GM18526 (cell line): ENCODE results near the gene ITGA7.

Experiments
- POLR2A ChIP-seq: IDR thresholded peaks from 3 replicates; pipeline ENCODE4 v1.6.1; 2011; ENCODE audit not compliant: insufficient read length; ENCODE audit errors: extremely low read depth

ITGA7 gene

DNA sequence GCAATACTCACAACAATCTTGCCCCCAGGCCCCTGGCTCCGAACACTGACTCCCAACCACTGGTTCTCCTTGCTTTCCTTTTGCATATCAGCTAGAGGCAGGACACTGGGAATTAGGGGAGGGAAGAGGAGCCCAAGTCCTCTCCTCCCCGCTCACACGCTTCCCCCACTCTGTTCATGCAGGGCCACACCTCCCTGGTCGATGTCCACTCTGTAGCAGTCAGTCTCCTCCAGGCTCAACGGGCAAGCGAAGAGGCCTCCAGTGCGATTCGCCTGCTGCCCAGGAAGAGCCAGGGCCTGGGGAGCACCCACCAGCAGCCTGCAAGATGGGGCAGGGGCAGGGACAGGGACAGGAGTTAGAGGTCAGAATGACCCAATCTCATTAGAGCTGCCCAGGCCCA lies 4.8 kb downstream of the ITGA7 start:
- TF ChIP-seq POLR2A: no peak

DNA sequence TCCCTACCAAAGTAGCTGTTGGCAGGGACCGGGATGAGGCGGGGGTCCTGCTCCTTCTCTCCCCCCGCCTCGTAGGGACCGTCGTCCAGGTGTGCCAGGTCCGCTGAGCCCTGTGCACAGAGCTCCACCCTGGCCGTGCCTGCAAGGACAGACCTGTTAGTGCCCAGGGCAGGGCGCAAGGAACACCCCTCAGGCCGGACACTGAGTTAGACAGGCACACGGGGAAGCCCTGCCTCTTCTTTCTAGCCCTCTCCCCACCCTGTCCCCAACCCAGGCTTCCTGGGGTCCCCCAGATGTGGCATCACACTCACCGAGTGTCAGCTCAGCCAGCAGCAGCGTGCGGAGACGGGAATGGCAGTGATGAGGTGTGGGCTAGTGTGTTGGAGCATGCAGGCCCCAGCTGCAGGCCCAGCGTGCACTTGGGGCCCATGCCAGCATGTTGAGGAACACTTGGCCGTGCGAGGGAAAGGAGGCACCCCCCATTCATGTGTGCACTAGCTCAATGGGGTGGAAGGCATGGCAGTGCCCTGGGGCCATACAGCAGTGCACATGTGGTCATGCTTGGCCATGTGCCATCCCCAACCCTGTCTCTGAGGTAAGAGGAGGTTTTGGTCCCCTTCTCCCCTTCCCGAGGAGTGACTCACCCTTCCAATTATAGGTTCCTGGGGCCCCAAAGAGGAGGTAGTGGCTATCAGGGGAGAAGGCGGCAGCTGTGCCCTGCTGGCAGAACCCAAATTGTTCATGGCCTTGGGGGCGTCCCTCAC lies 7.3 kb downstream of the ITGA7 start:
- no peak for TF ChIP-seq POLR2A

DNA sequence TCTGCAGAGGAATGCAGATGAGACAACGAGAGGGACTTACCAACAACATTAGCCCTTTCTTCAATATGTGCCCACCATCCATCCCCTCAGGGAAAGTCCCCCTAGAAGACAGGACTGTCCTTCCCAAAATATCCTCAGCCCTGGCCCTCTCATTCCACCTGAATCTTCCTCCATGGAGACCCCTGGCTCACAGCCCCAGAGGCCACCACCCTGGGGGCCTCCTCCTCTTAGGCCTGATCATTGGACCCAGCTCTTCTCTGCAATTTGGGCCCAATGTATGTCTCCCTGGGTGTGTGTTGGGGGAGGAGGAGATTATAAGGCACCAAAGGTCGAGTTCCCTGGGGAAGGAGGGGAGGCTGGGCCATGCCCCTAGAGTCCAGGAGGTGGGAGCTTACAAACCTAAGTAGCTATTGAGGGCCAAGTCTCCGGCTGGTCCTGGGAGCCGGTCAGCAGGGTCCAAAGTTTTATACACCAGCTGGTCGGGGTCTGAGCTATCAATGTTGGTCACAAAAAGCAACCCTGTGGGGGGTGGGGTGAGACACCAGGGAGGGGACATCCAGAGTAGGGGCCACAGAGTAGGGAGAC lies 8.1 kb downstream of the ITGA7 start:
- TF ChIP-seq POLR2A: no peak

DNA sequence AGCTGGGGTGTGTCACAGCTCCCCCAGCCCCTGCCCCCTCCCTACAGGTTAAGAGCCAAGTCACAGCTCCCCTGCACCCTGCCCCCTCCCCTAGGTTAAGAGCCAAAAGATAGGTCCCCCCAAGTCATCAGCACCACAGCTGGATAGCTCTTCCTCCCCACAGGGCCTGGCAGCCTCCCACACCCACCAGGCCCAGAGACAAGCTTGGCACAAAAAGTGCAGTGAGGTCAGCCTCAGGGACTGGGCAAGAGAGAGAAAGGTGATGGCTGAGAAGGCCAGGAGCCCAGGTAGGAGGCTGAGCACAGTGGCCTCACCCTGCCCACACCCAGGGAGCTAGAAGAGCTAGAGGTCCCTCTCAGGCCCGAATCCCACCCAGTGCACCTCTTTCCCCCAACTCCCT lies 8.7 kb downstream of the ITGA7 start:
- no peak for TF ChIP-seq POLR2A

DNA sequence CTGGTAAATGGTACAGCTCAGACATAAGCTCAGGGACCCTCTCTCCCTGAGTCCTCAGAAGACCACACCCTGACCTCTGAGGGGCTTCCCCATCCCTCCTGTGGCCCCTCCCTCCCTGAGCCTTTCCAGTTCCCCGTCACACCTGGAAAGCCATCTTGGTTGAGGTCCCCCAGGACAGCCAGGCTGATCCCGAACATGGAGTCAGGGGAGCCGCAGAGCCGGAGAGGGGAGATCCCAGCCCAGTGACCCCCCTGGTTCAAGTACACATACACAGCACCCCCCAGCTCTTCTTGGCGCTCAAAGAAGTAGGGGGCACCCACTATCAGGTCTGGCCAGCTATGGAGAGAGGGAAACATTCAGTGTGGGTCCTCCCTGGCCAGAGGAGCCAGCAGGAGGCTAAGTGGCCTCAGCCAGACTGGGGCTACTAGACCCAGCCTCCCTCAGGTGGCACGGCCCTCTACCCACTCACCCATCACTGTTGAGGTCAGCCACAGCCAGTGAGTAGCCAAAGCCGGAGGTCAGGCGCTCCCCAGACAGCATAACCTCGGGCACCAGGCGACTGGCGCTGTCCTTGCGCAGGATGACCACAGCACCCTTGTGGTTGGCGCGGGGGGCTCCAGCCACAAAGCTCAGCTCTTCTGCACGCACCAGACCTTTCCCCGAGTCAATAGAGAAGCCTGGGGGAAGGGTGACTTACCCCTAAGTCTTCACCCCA lies 9.3 kb downstream of the ITGA7 start:
- TF ChIP-seq POLR2A: no peak

DNA sequence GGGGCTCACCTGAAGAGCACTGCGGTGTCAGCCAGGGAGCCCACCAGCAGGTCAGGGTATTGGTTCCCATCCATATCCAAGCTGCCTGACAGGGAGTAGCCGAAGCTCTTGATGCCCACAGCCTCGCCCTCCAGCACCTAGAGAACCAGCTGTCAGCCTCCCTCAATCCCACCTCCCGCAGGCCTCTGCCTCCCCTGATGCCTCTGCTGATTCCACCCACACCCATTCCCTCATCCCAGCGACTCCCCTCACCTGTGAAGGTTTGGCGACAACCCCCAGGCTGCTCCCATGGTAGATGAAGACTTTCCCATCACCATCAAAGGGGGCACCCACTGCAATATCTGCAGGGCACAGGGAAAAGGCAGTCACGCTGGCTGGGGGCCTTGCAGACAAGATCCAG lies 10.0 kb downstream of the ITGA7 start:
- TF ChIP-seq POLR2A: no peak

DNA sequence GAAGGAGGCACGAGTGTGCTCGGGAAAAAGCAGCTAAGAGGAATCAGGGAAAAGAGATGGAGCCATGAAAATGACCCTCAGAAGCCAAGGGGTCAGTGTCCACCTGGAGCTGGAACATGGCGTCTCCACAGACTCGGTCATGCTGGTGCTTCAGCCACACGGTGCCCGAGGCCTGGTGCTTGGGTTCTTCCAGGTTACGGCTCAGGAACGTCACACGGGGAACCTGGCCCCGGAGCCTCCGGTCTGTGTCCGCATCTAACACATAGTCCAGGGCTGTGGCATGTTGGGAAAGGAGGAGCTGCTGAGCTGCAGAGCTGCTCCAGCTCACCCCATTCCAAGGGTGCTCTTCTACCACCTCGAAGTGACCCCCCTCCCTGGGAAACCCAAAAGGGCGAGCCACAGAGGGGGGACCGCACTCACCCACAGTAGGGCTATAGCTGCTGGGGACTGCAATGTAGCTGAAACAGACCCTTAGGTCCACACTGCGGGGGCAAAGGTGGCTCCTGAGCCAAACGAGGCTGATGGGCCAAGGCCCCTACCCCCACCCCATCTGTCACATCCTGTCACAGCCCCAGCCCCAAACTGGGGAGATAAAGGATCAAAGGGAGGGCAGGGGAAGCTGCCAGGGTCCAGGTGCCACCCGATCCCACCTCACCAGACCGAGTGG lies 10.8 kb downstream of the ITGA7 start:
- TF ChIP-seq POLR2A: no peak

DNA sequence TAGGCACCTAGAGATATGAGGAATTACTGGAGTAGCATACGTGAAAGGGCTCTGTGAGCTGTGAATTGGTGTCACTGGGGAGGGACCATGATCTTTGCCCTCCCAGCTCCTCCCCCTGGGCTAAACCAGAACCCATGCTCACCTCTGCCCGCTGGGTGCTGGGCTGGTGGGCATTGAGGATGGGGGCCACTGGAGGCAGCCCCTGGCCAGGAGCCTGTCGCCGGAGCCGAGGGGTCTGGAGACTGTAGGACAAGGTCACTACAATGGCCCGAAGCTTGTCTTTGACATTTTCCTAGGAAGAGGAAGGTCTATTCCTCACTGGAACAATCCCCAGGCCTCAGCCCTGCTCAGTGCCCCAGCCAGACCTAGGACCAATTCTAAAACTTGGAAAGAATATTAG lies 11.6 kb downstream of the ITGA7 start:
- no peak for TF ChIP-seq POLR2A

DNA sequence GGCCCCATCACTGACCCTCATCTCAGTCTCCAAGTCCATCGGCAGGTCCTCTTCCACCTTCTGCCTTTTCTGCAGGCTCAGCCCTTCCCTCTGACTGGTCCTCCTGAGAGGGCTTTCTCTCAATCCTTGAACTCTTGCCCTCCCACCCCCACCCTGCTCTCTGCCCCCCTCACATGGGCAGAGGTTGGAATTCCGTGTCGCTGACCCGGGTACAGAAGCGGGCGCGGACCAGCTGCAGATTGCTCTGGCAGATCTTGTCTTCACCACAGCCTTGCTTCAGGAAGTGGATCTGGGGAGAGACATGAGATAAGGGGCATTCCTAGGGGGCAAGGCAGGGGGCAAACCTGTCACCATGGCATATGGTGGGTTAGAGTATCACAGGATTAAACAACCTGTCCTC lies 12.4 kb downstream of the ITGA7 start:
- no peak for TF ChIP-seq POLR2A

DNA sequence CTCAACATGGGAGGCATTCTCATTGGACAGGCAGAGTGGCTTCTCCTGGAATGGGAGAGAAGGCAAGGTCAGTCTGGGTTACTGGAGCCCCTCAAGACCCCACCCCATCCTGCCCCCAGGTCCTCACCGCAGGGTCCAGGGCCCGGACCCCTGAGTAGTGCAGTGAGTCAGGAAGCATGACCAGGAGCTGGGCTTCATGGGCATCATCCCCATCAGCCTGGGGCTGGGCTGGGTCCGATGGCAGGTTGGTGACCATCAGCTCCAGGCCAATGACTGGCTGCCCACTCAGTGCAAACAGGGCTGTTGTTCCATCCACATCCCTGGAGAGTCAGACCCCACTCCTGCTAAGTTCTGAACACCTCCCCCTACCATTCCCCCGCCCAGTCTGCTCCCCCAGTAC lies 13.1 kb downstream of the ITGA7 start:
- TF ChIP-seq POLR2A: no peak

DNA sequence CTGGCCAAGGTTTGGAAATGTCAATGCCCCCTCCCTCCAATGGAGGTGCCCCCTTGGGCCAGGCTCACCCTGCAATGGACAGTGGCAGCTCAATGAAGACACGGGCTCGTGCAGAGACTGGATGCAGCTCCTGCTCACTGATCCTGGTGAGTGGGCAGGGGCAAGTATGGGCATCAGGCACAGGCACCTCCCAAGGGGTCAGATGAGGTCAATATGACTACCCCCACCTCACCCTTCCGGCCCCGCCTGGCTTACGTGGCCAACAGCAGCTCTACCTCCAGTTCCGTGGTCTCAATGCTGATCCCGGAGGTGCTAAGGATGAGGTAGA lies 13.6 kb downstream of the ITGA7 start:
- no peak for TF ChIP-seq POLR2A

DNA sequence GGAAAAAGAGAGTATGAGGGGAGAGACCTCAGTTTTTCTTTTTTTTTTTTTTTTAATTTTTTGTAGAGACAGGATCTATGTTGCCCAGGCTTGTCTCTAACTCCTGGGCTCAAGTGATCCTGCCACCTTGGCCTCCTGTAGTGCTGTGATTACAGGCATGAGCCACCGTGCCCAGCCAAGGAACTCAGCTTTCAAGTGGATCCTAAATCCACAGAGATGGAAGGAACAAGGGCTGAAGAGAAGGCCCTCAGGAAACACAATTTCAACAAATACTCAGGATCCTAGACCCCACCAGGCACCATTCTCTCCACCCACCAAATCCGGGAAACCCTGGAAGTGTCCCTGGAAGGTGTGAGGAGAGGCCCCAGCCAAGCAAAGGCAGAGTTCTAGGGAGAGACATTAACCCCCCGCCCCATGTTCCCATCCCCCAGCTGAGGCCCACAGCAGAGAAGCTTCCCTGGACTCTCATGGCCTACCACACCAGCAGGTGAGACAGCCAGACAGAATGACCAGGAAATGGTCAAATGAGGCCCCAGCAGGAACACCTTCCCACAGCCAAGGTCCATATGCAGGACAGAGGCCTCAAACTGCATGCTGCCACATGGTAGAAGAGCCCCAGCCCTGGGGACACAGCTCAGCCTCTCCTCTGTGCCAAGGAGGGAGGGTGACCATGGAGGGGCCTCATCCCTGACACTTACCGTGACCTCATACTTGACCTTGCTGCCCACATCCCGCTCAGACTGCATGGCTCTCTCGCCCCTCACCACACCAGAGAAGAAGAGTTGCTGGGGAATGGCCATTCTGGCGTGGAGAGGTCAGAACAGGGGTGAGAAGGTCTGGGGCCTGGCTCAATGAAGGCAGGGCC lies 14.1 kb downstream of the ITGA7 start:
- TF ChIP-seq POLR2A: no peak

DNA sequence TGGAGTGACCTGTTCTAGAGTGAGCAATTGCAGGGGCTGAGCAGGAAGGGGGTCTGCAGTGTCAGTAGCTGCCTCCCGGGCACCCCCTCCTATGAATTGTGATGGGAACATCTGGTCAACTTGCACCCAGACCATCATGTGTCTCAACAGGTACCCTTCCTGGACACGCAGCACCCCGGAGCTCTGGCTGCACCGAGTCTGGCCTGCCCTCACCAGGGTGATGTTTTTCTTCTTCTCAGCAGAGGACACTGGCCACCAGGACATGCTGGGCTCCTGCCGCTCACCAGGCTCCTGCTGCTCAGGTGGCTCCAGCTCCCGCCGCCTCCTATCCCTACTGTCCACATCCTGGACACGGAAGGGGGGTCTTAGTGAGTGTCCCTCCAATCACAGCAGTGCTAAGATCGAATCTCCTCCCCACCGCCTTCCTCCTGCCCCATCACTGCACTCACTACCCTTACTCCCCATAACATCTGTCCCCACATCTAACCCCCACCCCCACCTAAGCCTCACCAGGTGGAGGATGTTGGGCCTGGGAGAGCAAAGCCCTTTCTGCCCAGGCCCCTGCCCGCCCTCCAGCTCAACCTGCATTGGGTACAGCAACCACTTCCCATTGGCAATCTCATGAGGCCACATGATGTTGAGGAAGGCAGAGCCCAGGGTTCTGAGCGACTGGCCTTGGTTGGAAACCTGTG lies 14.9 kb downstream of the ITGA7 start:
- TF ChIP-seq POLR2A: no peak

DNA sequence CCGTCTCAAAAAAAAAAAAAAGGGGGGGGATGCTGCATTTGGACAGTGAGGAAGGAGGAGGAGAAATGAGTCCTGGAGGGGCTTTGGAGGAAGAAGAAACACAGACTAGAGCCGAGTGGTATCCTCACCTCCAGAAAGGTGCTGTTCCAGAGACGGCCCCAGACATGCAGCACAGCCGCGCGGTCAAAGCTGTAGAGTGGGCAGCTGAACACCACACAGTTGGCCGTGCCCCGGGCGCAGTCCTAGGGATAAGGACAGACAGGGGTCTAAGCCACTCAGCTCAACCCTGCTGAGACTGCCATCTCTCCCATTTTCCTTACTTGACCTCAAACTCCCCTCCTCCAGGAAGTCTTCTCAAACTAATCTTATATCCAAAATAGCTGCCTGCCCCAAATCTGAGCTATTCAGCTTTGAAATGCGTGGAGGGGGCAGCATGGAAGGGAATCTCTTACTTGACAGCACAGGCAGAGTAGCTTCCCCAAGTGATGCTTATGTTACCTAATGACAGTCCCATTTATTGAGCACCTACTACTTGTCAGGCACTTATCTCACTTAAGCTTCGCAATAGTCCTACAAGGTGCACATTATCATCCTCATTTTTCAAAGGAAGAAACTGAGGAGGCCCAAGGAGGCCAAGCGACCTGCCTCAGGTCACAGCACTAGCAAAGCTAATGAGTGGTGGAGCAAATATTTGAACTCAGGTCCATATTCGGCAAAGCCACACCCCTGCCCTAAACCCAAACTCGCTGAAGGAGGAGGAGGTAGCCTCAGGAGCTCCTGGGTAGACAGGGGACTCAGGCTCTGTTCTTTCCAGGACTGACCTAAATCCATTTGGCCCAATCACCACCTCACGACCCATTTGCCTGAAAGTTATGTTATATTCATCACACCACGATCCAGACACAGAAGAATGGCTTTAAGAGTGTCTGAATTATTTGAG lies 18.7 kb downstream of the ITGA7 start:
- TF ChIP-seq POLR2A: no peak

DNA sequence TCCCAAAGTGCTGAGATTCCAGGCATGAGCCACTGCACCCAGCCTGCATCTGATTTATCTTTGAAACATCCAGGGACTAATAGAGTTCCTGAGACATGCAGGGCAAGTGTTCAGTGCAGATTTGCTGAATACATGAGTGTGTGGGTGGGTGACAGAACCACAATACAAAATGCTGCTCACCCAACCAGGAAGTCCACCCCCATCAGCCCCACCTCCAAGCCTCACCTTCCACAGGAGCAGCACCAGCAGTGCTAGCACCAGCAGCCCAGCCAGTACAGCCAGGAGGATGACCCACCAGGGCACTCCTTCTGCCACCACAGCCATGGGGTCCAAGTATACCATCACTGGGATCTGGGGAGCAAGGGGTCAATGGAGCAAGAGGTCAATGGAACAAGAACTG lies 20.0 kb downstream of the ITGA7 start:
- TF ChIP-seq POLR2A: no peak
